ENCODE data around the gene CD2BP2.

DNA sequence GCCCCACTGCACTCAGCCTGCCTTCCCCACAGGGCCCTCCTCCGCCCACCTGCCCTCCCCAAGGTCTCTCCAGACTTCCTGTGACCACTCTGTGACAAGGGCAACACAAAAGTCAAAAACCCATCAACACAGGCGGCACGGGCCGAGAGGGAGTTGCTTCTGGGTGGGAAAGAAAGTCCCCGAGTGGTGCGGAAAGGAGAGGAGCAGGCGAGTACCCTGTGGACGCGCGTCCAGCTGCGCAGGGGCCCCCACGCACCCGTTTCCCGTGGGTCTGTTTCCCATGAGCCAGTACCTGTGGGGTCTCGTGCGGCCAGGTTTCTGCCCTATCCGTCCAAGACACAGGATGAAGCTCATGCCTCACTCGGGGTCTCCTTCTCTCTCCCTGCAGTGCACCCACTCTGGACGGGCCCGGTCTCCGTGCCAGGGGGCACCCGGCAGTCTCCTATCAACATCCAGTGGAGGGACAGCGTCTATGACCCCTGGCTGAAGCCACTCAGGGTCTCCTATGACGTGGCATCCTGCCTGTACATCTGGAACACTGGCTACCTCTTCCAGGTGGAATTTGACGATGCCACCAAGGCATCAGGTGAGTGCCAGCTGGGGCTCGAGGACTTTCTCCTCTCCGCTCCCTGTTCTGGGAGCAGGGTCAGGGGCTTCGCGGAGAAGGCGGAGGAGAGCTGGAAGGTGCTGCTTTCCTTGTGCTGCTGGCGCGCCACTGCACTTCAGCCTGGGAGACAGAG lies 12.2 kb downstream of the CD2BP2 start:
- TF ChIP-seq, protein P1, sequence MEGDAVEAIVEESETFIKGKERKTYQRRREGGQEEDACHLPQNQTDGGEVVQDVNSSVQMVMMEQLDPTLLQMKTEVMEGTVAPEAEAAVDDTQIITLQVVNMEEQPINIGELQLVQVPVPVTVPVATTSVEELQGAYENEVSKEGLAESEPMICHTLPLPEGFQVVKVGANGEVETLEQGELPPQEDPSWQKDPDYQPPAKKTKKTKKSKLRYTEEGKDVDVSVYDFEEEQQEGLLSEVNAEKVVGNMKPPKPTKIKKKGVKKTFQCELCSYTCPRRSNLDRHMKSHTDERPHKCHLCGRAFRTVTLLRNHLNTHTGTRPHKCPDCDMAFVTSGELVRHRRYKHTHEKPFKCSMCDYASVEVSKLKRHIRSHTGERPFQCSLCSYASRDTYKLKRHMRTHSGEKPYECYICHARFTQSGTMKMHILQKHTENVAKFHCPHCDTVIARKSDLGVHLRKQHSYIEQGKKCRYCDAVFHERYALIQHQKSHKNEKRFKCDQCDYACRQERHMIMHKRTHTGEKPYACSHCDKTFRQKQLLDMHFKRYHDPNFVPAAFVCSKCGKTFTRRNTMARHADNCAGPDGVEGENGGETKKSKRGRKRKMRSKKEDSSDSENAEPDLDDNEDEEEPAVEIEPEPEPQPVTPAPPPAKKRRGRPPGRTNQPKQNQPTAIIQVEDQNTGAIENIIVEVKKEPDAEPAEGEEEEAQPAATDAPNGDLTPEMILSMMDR (conservative IDR thresholded peaks at IDR 0.05 in 1 of 2, IDR thresholded peaks at IDR 0.05 in 1 of 2; ENCODE audit: low read depth in 1 of 2, low read length in 2 of 2): no peak
- TF ChIP-seq EZH2 (IDR thresholded peaks at IDR 0.05; ENCODE audit: low read length, missing control alignments): no peak
